Germinal center (tissue), 1 donor: ENCODE results near the gene FOXC2.

Experiments
- DNase-seq: peaks from one replicate; pipeline ENCODE4 v3.0.0; 2012; ENCODE audit warnings: mixed read lengths, low spot score

Gene FOXC2

DNA sequence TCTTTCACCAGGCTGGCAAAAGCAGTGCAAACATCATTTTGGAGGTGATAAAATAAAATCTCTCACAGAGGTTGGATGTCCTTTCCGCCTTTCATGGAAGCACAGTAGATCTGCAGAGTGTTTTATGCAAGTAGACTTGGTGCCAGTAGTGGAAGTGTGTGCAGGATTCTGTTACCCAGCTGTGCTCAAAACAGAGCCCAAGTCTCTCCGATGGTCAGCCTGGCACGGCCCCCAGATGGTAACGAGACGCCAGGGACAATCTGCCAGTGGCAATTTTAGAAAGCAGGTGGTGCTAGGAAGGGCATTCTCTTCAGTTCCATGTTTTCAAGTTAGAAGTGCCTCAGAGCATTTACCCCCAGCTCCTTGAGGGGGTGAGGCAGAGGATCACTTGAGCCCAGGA, 10.1 kb upstream of the FOXC2 start:
- DNase-seq = no peak

DNA sequence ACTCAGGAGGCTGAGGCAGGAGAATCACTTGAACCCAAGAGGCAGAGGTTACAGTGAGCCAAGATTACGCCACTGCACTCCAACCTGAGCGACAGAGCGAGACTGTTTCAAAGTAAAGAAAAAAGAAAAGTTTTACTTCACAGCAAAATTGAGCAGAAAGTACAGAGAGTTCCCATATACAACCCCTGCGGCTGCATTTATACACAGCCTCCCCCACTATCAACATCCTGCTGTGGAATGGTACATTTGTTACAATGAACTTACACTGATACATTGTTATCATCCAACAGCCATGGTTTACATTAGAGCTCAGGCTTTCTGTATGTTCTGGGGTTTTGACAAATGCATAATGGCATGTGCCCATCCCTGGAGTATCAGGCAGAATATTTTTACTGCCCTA, 9.0 kb upstream of the FOXC2 start:
- no peak for DNase-seq

DNA sequence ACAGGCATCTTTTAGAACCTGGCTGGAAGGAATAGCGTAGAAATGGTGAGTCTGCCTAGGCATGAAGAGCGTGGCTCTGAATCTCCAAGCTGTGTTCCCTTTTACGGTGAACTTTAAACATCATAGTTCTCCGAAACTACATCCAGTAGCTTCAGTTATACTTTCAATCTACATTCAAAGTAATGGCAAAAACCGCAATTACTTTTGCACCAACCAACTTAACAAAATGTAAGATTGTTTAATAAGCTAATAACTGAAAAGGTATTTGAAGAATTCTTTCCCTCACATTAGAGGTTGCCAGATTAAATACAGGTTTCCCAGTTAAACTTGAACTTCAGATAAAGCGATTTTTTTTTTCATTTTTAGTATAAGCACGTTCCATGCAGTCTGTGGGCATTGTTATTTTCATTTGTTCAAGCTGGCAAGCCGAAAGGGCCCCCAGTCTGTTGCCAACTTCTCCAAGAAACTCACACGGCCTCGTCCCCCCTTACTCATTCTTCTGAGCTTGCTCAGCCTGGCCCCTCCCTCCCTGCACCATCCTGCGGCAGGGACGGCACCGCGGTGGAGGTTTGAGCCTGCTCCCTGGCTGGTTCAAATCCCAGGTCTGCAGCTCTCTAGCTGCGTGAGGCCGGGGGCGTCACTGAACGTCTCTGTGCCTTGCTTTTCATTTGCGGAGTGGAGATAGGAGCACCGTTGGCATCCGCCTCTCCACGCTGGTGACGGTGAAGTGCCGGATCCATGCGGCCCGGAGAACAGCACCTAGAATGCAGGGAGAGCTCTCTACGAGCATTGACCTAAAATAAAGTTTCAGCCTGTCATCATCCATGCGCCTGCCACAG, 8.1 kb upstream of the FOXC2 start:
- no peak for DNase-seq

DNA sequence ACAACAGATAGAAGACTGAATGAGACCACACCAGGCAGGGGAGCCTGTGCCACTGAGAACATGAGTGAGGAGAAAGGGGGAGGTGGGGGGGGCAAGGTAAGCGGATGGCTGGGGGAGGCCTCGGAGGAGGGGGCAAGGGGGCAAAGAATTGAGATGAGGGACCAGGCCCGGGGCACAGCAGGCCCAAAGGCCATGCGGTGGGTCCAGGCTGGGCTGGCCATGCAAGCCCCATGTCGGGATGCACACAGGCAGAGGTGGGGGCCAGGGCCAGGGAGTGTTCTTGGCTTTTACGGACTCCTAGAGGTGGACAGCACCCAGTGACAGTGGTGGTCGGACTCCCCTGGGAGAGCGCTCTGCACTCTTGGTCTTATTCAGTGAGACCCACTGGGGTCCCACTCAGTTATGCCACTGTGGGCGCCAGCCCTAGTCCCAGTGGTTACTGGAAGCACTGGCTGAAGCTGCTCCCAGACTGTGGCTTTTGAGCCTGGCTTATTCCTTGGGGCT, 6.8 kb upstream of the FOXC2 start:
- DNase-seq = no peak

DNA sequence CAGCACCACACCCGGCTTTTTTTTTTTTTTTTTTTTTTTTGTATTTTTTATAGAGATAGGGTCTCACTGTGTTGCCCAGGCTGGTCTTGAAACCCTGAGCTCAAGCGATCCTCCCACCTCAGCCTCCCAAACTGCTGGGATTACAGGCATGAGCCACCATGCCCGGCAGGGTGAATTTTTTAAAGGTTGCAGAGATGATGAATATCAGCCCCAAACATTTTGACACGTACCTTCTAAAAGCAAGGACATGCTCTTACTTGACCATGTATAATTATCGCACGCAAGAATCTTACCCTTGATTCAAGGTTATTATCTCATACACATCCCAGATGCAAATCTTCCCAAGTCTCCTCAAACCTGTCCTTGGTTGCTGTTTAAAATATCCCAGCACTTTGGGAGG, 4.3 kb upstream of the FOXC2 start:
- no peak for DNase-seq

DNA sequence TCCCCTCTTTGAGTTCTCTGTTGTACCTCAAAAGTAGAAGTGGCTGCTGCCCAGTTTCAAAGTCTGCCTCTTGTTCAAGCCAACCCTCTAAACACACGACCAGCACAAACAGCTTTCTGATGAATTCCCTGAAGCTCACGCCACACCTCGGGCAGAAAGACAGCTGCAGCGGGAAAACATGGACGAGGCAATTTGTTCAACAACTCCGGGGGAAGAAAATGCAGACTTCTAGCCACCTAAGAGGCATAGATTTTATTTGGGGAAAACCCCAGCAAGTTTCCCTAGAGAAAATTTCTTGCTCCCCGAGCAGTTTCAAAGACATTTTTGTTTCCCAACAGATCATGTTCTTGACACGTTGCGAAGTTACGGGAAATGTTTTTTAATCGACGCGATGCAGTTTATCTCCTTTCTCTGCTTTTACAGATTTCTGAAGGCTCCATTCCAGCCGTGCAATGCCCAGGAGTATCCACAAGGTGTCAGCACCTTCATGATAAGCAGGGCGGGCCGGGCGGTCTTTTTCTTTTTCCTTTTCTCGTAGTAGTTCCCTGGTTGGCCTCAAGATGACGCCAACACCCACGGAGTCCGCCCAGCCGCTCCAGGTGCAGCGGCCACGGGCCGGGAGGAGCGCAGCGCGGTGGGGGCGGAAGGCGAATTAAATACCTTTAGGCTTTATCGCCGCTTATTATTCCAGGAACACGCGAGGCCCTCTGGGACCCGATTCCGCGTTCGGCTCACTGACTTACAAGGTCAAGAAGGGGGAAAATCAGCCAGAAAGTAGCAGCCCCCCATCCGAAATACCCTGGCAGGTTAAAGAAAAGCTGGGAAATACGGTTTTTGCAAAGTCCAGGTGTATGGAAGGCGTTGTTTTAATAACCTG, 2.9 kb upstream of the FOXC2 start:
- DNase-seq = peak; percentile 84

DNA sequence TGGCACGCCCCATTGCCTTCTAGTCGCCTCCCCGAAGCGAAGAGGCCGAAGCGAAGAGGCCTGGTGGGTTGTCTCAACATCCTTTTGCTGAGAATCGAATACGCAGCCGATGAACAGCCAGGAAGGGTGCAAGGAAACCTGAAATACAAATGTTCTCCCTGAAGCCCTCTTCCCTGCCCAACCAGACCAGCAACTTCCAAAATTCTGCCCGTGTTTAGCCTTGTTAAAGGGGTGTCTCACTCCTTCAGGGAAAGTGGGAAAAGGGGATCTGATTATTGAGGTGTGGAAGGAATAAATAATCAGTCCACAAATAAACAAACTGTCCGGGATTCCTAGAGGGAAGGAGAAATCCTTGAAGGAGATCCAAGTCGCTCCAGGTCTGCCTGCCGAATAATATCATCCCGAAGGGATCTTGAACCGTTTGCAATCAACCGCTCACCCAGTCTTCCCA, 1.4 kb upstream of the FOXC2 start:
- DNase-seq = no peak

DNA sequence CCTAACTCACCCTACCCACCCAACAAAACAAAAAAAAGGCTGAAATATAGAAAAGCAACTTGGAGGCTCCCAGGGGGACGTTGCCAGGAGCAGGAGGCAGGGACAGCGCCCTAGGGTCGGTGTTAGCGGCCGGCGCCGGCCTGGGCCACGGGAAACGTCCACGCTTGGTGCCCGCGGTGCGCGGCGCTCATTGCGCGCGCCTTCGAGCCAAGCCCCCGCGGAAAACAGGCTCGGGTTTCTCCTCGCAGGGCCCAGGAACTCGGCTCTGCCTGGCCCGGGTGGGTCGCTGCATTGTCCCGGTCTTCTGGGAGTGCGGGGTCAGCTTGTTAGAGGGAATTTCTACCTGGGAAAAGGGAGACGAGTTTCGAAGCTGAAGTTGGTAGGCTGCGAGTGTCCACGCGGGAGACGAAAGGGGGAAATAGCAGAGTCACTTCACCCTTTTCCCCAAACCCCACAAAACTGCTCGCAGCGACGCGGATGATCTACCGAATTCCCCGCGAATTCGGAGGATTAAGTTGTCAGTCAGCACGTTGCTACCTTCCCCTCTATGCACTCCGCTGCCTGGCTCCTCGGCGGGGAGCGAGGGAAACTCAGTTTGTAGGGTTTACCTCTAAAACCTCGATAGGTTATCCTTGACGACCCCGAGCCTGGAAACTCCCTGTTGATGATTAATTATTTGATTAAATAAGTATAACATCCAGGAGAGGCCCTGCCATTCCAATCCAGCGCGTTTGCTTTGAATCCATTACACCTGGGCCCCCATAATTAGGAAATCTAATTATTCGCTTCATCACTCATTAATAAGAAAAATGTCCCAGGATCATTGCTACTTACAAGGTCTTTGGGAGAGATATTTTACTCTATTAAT, 751 bp upstream of the FOXC2 start:
- DNase-seq = no peak

DNA sequence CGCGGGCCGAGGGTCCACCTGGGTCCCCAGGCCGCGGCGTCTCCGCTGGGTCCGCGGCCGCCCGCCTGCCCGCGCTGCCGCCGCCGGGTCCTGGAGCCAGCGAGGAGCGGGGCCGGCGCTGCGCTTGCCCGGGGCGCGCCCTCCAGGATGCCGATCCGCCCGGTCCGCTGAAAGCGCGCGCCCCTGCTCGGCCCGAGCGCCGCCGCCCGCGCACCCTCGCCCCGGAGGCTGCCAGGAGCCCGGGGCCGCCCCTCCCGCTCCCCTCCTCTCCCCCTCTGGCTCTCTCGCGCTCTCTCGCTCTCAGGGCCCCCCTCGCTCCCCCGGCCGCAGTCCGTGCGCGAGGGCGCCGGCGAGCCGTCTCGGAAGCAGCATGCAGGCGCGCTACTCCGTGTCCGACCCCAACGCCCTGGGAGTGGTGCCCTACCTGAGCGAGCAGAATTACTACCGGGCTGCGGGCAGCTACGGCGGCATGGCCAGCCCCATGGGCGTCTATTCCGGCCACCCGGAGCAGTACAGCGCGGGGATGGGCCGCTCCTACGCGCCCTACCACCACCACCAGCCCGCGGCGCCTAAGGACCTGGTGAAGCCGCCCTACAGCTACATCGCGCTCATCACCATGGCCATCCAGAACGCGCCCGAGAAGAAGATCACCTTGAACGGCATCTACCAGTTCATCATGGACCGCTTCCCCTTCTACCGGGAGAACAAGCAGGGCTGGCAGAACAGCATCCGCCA, 504 bp downstream of the FOXC2 start:
- no peak for DNase-seq

DNA sequence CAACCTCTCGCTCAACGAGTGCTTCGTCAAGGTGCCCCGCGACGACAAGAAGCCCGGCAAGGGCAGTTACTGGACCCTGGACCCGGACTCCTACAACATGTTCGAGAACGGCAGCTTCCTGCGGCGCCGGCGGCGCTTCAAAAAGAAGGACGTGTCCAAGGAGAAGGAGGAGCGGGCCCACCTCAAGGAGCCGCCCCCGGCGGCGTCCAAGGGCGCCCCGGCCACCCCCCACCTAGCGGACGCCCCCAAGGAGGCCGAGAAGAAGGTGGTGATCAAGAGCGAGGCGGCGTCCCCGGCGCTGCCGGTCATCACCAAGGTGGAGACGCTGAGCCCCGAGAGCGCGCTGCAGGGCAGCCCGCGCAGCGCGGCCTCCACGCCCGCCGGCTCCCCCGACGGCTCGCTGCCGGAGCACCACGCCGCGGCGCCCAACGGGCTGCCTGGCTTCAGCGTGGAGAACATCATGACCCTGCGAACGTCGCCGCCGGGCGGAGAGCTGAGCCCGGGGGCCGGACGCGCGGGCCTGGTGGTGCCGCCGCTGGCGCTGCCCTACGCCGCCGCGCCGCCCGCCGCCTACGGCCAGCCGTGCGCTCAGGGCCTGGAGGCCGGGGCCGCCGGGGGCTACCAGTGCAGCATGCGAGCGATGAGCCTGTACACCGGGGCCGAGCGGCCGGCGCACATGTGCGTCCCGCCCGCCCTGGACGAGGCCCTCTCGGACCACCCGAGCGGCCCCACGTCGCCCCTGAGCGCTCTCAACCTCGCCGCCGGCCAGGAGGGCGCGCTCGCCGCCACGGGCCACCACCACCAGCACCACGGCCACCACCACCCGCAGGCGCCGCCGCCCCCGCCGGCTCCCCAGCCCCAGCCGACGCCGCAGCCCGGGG, 1.3 kb downstream of the FOXC2 start:
- DNase-seq = no peak

DNA sequence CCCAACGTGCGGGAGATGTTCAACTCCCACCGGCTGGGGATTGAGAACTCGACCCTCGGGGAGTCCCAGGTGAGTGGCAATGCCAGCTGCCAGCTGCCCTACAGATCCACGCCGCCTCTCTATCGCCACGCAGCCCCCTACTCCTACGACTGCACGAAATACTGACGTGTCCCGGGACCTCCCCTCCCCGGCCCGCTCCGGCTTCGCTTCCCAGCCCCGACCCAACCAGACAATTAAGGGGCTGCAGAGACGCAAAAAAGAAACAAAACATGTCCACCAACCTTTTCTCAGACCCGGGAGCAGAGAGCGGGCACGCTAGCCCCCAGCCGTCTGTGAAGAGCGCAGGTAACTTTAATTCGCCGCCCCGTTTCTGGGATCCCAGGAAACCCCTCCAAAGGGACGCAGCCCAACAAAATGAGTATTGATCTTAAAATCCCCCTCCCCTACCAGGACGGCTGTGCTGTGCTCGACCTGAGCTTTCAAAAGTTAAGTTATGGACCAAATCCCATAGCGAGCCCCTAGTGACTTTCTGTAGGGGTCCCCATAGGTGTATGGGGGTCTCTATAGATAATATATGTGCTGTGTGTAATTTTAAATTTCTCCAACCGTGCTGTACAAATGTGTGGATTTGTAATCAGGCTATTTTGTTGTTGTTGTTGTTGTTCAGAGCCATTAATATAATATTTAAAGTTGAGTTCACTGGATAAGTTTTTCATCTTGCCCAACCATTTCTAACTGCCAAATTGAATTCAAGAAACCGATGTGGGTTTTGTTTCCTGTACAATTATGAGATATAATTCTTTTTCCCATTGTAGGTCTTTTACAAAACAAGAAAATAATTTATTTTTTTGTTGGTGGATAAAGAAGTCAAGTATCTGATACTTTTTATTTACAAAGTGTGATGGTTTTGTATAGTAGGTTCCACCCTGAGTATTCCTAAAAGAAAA, 2.3 kb downstream of the FOXC2 start:
- no peak for DNase-seq

DNA sequence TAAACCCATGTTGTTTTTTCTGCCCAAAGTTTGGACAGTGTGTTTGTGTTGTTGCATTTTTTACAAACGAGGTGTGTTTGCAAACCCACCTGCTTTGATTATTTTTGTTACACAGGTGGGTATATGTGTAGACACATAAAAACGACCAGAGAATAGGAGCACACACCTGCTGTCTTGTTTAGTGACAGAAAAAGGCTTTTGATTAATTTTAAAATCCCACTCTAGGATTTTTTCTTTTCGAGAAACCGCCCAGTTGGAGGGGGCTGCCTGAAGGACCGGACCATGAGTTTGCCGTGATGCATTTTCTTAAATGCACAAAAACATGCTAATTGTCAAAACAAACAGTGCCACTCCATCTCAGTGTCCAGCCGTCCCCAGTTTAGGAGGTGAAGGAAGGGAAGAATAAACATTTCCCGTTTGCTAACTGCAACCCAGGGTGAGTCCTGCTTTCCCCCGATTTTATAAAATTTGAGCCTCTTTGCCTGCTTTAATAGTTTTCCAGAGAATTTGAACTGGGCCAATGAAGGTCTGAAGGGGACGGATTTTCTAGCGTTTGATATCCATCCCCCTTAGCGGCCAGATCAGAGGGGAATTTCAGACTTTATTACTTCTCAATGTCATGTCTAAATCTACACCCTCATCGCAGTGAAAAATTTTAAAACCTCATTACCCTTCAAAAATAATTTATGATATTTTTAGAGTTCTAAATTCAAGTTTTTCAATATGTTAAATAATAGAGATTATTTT, 3.2 kb downstream of the FOXC2 start:
- DNase-seq = no peak

DNA sequence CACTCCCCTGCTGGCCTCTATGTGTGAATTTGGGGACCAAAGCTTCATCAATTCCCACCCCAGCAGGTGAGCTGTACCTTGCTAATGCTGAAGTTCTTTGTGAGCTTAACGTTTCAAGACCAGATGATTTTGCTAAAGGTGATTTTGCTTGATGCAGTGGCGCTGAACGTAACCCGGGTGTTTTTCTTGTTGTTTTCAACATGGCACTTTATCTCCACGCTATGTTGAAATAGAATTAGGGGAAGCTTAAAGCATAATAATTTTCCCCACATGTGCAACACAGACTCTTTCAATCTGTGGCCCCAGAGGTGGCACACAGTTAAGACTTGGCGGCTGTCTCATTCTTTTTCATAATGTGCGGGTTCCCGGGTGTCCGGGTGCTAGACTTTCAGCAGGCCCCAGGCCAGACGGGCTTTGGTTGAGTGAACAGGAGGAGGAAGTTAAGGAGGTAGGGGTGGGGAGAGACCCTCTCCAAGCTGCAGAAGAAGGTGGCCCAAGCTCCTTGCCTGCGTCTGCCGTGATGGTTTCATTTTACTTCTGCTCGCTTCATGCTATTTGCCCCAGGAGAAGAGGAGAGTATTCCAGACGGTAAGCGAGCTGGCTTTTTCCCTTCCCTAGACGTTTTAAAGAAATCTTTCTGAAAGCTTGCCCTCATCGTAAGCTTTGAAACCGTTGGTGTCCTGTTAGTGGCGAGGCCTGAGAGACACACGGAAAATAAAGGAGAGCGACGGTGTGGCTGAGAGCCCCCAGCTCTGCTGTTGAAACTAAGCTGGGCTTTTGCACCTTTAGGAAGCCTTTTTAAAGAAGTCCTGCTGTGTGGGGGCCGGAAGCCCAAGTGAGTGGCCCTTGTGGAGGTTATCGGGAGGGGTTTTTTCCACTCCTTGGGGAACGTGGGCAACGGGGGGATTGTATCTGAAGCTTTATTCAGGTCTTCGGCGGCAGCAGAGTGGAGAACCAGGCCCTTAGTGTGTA, 4.2 kb downstream of the FOXC2 start:
- DNase-seq = no peak

DNA sequence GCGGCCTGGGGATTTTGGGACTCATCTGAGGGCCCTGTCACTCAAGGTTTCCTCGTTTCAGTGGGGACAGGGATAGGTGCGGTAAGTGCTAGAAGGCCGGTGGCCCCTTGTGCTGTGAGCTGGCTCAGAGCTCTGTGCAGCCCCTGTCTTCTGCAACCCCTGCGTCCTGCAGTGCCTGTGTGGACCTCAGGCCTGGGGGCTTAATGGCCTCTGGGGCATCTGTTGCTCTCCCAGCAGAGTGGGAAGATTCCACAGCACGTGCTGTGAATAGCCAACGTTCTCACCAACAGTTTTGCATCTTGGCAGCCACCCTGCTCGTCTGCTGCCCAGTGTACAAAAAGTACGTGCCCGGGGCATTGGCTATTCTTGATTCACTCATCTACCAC, 4.9 kb downstream of the FOXC2 start:
- DNase-seq = no peak

DNA sequence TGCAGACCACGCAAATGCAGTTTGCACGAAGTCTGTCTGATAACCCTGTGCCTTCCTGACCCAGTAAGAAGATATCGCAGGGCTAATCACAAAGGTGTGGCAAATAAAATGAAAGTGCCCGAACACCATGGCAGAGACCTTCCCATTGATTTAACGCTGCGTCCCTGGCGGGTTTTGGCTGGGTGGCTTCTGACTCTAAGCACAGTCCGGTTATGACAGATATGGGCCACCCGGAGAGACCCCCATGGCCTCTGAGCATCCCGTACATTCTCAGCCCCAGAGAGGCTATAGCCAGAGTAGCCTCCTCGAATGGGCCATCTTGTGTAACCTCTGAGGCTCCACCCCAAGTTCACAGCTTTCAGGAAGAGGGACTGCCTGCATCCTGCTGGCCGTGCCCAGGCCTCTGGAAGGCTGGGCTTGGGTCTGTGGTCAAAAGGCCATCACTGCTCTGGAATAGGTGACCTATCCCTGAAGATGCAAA, 5.5 kb downstream of the FOXC2 start:
- no peak for DNase-seq

DNA sequence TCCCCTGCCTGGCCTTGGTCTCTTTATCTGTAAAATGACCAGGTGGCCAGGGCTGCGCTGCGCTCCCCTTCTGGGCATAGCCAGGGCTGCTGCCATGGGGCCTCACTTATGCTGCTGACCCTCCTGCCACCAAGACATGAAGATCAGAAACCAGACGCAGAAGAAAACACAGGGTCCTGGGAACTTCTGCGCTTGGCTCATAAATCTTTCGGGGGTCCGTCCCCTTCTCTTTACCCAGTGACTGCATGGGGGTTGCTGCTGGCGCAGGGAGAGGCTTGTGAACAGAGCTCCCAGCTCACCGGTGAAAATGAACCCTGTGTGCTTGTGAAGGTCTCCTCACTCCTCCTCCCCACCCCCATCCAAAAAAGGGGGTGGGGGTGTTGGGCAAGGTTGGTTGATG, 6.0 kb downstream of the FOXC2 start:
- DNase-seq = no peak

DNA sequence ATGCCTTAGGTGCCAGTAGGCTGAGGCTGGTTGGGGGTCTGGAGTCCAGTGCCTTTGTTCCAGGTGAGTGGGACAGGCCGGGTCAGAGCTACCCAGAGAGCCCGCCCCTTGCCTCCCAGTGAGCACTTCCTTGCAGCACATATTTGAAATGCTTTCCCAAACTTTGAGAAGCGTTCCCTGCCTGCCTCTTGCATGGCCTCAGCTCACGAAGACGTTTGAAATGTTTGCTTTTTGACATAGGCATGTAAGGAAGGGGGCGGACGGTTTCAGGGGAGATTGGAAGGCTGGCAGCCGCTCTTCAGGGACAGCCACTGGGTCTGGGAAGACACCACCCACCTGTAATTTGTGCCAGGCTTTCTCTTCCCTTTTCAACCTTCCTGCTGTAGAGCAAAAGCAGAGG, 6.6 kb downstream of the FOXC2 start:
- DNase-seq = no peak
